IMR-90 (cell line): ENCODE results near the gene DIP2C.

Experiments
- CEBPB ChIP-seq: IDR thresholded peaks from 2 replicates; pipeline ENCODE4 v1.6.1; 2012; ENCODE audit warnings: low read depth, low read length, improper control_type of control experiment
- CTCF ChIP-seq: conservative IDR thresholded peaks from 2 replicates; pipeline ENCODE4 v1.5.1; 2012; ENCODE audit warnings: mild to moderate bottlenecking, low read depth, low read length, improper control_type of control experiment
- FOS ChIP-seq: fragments of 150-350 bp; IDR thresholded peaks from 2 replicates; pipeline ENCODE4 v1.6.1; 2016; ENCODE audit warnings: low read depth, low read length
- MAFK ChIP-seq: IDR thresholded peaks from 2 replicates; pipeline ENCODE4 v1.6.1; 2012; ENCODE audit warnings: low read depth, low read length, improper control_type of control experiment
- MAZ ChIP-seq: IDR thresholded peaks from 2 replicates; pipeline ENCODE4 v1.6.1; 2012; ENCODE audit warnings: low read depth, mild to moderate bottlenecking, low read length, improper control_type of control experiment, moderate library complexity, borderline replicate concordance
- POLR2A ChIP-seq: IDR thresholded peaks from 2 replicates; pipeline ENCODE4 v1.6.1; 2012; ENCODE audit warnings: mild to moderate bottlenecking, low read depth, low read length
- RCOR1 ChIP-seq: IDR thresholded peaks from 2 replicates; pipeline ENCODE4 v1.6.1; 2012; ENCODE audit warnings: mild to moderate bottlenecking, low read length, improper control_type of control experiment; ENCODE audit not compliant: insufficient replicate concordance
- RFX5 ChIP-seq: IDR thresholded peaks from 2 replicates; pipeline ENCODE4 v1.8.0; 2012; ENCODE audit warnings: low read depth, mild to moderate bottlenecking, low read length, moderate library complexity
- USF2 ChIP-seq: fragments of 150-350 bp; IDR thresholded peaks from 2 replicates; pipeline ENCODE4 v1.6.1; 2017; ENCODE audit warnings: mild to moderate bottlenecking, antibody characterized with exemption, low read length, low read depth

DNA sequence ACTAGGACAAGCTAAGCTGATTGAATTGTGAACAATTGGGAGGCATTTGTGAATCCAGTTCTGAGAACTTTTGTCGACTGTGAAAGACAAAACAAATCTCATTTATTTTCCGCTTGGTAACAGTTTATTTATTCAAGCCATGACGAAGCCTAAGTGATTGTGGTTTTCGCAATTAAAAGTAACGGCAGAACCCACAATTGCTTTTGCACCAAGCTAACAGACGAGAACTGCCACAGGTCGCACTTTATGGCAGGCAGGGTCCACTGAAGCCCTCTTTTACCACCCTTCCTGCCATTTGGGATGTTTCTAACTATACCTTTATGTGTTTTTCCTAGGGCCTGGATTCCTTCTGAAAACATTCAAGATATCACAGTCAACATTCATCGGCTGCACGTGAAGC is 443.0 kb downstream of the DIP2C start:
- no peak for TF ChIP-seq CTCF
- no peak for TF ChIP-seq POLR2A
- no peak for TF ChIP-seq RCOR1
- no peak for TF ChIP-seq MAFK
- no peak for TF ChIP-seq MAZ
- TF ChIP-seq RFX5 = no peak
- no peak for TF ChIP-seq CEBPB
- no peak for TF ChIP-seq USF2
- TF ChIP-seq FOS = no peak
